Spleen (tissue), 11 donors: Measurements from ENCODE around the gene UBE2N. TPM values are rescaled to one million over a fixed set of nuclear protein-coding genes. Genes with fewer than 3 reads are reported as not detected.
A peak's percentile ranks its signal among the peaks of the same experiment; 100 is the strongest.

Experiments used
- DNase-seq: peaks from one replicate; pipeline ENCODE4 v3.0.0-alpha.2; 2020
- H3K27ac ChIP-seq, 8 donors: fragments of 200-600 bp; sonication (generic) in 7 of 8; 1 replicate in 4 of 8; 2 replicates in 4 of 8; pipeline versions ENCODE4 v1.5.0 to v1.8.0; 2016 to 2021; ENCODE audit warnings: inconsistent platforms in 4 of 8, mild to moderate bottlenecking in 4 of 8, moderate library complexity in 1 of 8
- H3K27me3 ChIP-seq, 7 donors: fragments of 200-600 bp; sonication (generic) in 6 of 7; replicated peaks in 1 of 7; 1 replicate in 4 of 7; 2 replicates in 3 of 7; pipeline versions ENCODE4 v1.5.0 to v1.8.0; 2016 to 2021; ENCODE audit warnings: inconsistent platforms in 3 of 7, mild to moderate bottlenecking in 1 of 7
- H3K36me3 ChIP-seq, 6 donors: fragments of 200-600 bp; sonication (generic) in 5 of 6; 1 replicate in 4 of 6; 2 replicates in 2 of 6; pipeline versions ENCODE4 v1.5.0 to v1.8.0; 2016 to 2021; ENCODE audit warnings: inconsistent platforms in 2 of 6
- H3K4me1 ChIP-seq, 6 donors: fragments of 200-600 bp; sonication (generic) in 5 of 6; 1 replicate in 3 of 6; 2 replicates in 3 of 6; pipeline versions ENCODE4 v1.5.0 to v1.8.0; 2016 to 2021; ENCODE audit warnings: inconsistent platforms in 3 of 6
- H3K4me3 ChIP-seq, 8 donors: fragments of 200-600 bp; sonication (generic) in 7 of 8; 1 replicate in 4 of 8; 2 replicates in 4 of 8; pipeline versions ENCODE4 v1.5.0 to v1.8.0; 2016 to 2021; ENCODE audit warnings: inconsistent platforms in 4 of 8, mild to moderate bottlenecking in 4 of 8, moderate library complexity in 2 of 8
- H3K9me3 ChIP-seq, 8 donors: fragments of 200-600 bp; sonication (generic) in 7 of 8; 1 replicate in 4 of 8; 2 replicates in 4 of 8; pipeline versions ENCODE4 v1.5.0 to v1.8.0; 2016 to 2021; ENCODE audit warnings: inconsistent platforms in 4 of 8
- POLR2A ChIP-seq, 3 donors: fragments of 450-650 bp; IDR thresholded peaks; one replicate each; pipeline ENCODE4 v1.5.1; 2017; ENCODE audit warnings: antibody characterized with exemption in 3 of 3, mild to moderate bottlenecking in 1 of 3
- POLR2AphosphoS5 ChIP-seq, 3 donors: sonication (generic); formaldehyde crosslinking; IDR thresholded peaks; one replicate each; pipeline ENCODE4 v1.5.1; 2017; ENCODE audit warnings: antibody characterized with exemption in 3 of 3
- WGBS, 5 donors: extraction: QIAGEN DNeasy Blood & Tissue Kit in 3 of 5; methylation state at CpG; one replicate each; pipeline versions ENCODE4 v1.1.5 to v1.1.7; 2013 to 2018; 5-methylcytosine and 5-hydroxymethylcytosine counted together
- intact Hi-C: fragments of 100-400 bp; cut with DNase I; formaldehyde crosslinking; loops from one replicate; pipeline ENCODE4 v1.15.0; 2023; ENCODE audit warnings: low total_unique reads
- polyA plus RNA-seq, 3 donors: library from polyadenylated mRNA; stranded (reverse); fragments of 200-250 nt; gene quantifications; one replicate each; pipeline ENCODE4 v1.2.1, GENCODE V29; 2013
- total RNA-seq, 7 donors: library from RNA; depleted of rRNA in 3 of 7; stranded (reverse); fragments of >200 nt in 3 of 7; fragmentation: NEBNext Ultra II Directional in 4 of 7; extraction: Animal tissue kit (Norgen Biotek cat#: 25700) in 4 of 7; gene quantifications; one replicate each; pipeline versions ENCODE4 v1.1.0 to v1.2.1, GENCODE V29; 2016 to 2021
- TF ChIP-seq, protein P1 (sequence below), 11 experiments: fragments of 200-600 bp in 7 of 11; fragments of 450-650 bp in 4 of 11; sonication (generic) in 4 of 11; IDR thresholded peaks in 8 of 11; conservative IDR thresholded peaks in 3 of 11; 1 replicate in 7 of 11; 2 replicates in 4 of 11; pipeline versions ENCODE4 v1.4.0 to v1.8.0; 2016 to 2021; ENCODE audit warnings: antibody characterized with exemption in 11 of 11, inconsistent platforms in 4 of 11, mild to moderate bottlenecking in 1 of 11
- donor health status: healthy with polysubstance abuse.
- donor health status: DM: no; HTN: no; CAD: no; lungs with moderate emphysema.
- donor health status: DM: no; HTN: no; CAD: no.
- donor health status: Bipolar disorder and iron deficiency.
- donor health status: healthy.
- donor health status: DM: no; HTN: no; CAD: no.
- donor health status: DM: yes; HTN: yes; CAD: no.

The UBE2N gene
- total and polyA plus RNA-seq, 10 donors: 33.5 to 84.4 (median 63.0) TPM

DNA sequence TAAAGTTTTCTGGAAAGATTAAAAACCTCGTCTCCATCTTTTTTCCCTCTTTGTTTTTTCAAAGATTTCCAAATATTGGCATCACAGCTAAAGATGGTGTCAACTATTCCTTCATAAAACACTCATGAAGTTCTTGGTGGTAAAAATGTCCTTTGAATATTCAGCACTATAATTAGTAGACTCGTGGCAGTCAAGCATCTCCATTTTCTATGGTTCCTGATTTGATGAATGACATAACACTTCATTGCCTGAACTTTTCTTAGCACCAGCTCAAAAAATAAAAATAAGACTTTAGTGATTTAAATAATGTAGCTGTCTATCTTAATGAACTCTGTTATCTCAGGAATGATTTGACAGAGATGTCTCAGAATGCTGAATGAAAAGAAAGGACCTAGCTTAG is 19.7 kb downstream of the UBE2N start:
- H3K4me3 ChIP-seq: no peak overlapping the region
- no peak overlapping the region for H3K27ac ChIP-seq
- intact Hi-C loops: loop anchor here (10.0 kb wide), 1 partner anchor 427 kb away; no protein-coding TSS in a partner anchor
- H3K36me3 ChIP-seq: no peaks in the 10 kb centered on the region
- no peak for DNase-seq
- 52 to 65% (median 59%) methylated on average over 2 of the region's 2 CpGs for WGBS, 5 donors
- H3K4me1 ChIP-seq: peaks cover 51 to 99% (median 79%) of the 10 kb centered on the region in 6 donors
- TF ChIP-seq, protein P1, sequence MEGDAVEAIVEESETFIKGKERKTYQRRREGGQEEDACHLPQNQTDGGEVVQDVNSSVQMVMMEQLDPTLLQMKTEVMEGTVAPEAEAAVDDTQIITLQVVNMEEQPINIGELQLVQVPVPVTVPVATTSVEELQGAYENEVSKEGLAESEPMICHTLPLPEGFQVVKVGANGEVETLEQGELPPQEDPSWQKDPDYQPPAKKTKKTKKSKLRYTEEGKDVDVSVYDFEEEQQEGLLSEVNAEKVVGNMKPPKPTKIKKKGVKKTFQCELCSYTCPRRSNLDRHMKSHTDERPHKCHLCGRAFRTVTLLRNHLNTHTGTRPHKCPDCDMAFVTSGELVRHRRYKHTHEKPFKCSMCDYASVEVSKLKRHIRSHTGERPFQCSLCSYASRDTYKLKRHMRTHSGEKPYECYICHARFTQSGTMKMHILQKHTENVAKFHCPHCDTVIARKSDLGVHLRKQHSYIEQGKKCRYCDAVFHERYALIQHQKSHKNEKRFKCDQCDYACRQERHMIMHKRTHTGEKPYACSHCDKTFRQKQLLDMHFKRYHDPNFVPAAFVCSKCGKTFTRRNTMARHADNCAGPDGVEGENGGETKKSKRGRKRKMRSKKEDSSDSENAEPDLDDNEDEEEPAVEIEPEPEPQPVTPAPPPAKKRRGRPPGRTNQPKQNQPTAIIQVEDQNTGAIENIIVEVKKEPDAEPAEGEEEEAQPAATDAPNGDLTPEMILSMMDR (IDR thresholded peaks at IDR 0.05 in 8 of 11, conservative IDR thresholded peaks at IDR 0.05 in 3 of 11): no peak
- TF ChIP-seq POLR2A (IDR thresholded peaks at IDR 0.05) (no peak), POLR2AphosphoS5 (IDR thresholded peaks at IDR 0.05) (no peak)
- H3K27me3 ChIP-seq: no peaks in the 10 kb centered on the region
- H3K9me3 ChIP-seq: no peaks in the 10 kb centered on the region

DNA sequence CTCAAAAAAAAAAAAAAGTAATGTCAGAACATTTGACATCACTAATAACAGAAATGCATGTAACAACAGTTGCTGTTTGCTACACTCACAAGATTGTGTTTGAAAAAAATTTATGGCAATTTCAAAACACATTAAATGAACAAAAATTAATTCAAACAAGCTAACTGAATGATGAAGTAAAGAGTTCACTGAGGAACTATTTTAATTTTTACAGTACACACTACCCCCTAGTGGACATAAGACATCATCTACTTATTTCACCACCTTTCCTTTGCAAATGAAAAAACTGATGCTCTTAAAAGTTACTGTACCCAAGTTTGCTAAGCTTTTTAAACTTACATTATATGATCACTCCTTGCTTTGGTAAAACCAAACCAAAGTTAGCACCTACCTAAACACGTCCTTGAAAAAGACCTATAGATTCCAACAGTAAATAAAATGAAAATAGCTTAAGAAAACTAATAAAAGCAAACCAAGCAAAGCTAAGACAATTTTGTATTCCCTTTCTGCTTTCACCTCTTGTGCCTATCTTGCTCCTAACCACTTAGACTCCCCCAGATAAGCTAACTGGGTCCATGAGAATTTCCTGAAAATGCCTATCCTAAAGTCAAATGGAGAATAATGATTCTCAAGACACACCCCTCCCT is 22.2 kb downstream of the UBE2N start:
- no peaks in the 10 kb centered on the region for H3K27me3 ChIP-seq
- no peaks in the 10 kb centered on the region for H3K36me3 ChIP-seq
- DNase-seq: no peak
- intact Hi-C loops: loop anchor here (10.0 kb wide), 2 partner anchors 425 to 635 kb away; no protein-coding TSS in a partner anchor
- 21 to 32% (median 29%) methylated on average over 1 of the region's 1 CpG for WGBS, 5 donors
- H3K27ac ChIP-seq: no peak overlapping the region
- H3K4me3 ChIP-seq: peak overlapping the region in 1 of 8 donors; percentile 25
- TF ChIP-seq, protein P1 (IDR thresholded peaks at IDR 0.05 in 8 of 11, conservative IDR thresholded peaks at IDR 0.05 in 3 of 11): peak; percentile 39 to 79 (median 69)
- TF ChIP-seq POLR2AphosphoS5 (IDR thresholded peaks at IDR 0.05) (no peak), POLR2A (IDR thresholded peaks at IDR 0.05) (no peak)
- no peaks in the 10 kb centered on the region for H3K9me3 ChIP-seq
- peaks cover 39 to 99% (median 77%) of the 10 kb centered on the region in 6 donors for H3K4me1 ChIP-seq

DNA sequence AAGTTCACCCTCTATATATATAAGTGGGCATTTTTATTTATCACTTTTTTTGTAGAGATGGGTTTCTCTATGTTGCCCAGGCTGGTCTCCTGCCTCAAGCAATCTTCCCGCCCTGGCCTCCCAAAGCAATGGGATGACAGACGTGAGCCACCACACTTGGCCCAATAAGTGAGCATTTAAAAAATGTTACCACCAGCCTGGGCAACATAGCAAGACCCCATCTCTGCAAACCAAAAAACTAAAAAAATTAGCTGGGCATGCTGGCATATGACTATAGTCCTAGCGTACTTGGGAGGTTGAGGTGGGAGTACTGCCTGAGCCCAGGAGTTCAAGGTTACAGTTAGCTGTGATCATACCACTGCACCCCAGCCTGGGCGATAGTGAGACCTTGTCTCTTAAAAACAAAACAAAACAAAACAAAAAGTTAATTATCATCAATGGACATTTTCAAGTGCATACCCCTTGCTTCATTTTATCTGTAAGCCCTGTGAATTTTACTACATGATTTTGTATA is 23.7 kb downstream of the UBE2N start:
- no peak for DNase-seq
- H3K4me3 ChIP-seq: no peak overlapping the region
- no peaks in the 10 kb centered on the region for H3K27me3 ChIP-seq
- intact Hi-C loops: loop anchor here (10.0 kb wide), 1 partner anchor 633 kb away; no protein-coding TSS in a partner anchor
- no peaks in the 10 kb centered on the region for H3K36me3 ChIP-seq
- TF ChIP-seq POLR2A (IDR thresholded peaks at IDR 0.05): no peak
- TF ChIP-seq, protein P1 (IDR thresholded peaks at IDR 0.05 in 8 of 11, conservative IDR thresholded peaks at IDR 0.05 in 3 of 11): no peak
- TF ChIP-seq POLR2AphosphoS5 (IDR thresholded peaks at IDR 0.05): no peak
- peaks cover 32 to 99% (median 75%) of the 10 kb centered on the region in 6 donors for H3K4me1 ChIP-seq
- 87 to 92% (median 91%) methylated on average over 4 of the region's 4 CpGs for WGBS, 5 donors
- H3K9me3 ChIP-seq: no peaks in the 10 kb centered on the region
- H3K27ac ChIP-seq: no peak overlapping the region
